ENCODE data around the gene NAIP. TPM values are rescaled to one million over a fixed set of nuclear protein-coding genes. Genes with fewer than 3 reads are reported as not detected.

NAIP gene, protein sequence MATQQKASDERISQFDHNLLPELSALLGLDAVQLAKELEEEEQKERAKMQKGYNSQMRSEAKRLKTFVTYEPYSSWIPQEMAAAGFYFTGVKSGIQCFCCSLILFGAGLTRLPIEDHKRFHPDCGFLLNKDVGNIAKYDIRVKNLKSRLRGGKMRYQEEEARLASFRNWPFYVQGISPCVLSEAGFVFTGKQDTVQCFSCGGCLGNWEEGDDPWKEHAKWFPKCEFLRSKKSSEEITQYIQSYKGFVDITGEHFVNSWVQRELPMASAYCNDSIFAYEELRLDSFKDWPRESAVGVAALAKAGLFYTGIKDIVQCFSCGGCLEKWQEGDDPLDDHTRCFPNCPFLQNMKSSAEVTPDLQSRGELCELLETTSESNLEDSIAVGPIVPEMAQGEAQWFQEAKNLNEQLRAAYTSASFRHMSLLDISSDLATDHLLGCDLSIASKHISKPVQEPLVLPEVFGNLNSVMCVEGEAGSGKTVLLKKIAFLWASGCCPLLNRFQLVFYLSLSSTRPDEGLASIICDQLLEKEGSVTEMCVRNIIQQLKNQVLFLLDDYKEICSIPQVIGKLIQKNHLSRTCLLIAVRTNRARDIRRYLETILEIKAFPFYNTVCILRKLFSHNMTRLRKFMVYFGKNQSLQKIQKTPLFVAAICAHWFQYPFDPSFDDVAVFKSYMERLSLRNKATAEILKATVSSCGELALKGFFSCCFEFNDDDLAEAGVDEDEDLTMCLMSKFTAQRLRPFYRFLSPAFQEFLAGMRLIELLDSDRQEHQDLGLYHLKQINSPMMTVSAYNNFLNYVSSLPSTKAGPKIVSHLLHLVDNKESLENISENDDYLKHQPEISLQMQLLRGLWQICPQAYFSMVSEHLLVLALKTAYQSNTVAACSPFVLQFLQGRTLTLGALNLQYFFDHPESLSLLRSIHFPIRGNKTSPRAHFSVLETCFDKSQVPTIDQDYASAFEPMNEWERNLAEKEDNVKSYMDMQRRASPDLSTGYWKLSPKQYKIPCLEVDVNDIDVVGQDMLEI (N-terminal part only)
- total RNA-seq: 2.2 and 5.1 TPM in 2 replicates

GRCh38 chr5:71025289-71025953, at the start of gene NAIP:
NAIP (minus strand) TSS chr5:71025339; CDS start chr5:71012915, 12,424 bp downstream.

DNA sequence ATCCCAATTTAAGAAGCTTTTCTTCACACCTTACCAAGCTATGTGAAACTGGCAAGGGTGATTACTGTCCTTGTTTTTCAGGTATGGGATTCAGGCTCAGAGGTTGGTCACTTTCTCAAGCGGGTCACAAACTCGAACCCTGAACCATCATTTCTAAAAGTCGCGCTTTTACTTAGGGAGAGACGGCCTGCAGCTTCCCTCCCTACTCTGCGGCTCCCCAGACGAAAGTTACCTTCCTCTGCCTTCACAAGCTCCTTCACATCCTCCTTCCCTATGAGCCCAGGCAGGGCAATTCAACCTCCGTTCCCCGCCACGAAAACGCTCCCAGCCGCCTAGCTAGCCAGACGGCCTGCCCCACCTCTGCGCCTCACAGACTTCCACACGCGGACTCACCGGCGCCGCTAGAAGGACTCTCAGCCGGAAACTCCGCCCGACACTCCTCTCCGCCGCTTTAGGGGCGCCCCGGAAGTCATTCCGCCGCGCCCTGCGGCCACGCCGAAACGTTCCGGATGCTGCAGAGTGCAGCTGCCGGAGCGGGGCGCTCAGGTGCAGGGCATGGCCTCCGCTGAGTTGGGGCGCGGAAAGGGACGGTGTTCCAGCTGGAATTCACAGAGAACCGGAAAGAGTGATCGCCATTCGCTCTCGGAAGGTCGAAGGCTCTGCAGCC, 42.3 kb upstream of the NAIP start, which contains the start of gene GTF2H2:
TSS of gene GTF2H2 (minus strand) at position 415 of the 667 bp plus-strand sequence. CDS start 4,913 bp downstream, outside the sequence.

Other genes starting within 250 kb of the NAIP start
- gene SERF1A, start 124.7 kb downstream of the NAIP start, total RNA-seq: 4.4 and 6.6 TPM in 2 replicates
- gene SMN1, start 100.3 kb downstream of the NAIP start, total RNA-seq: 22.8 and 35.8 TPM in 2 replicates
- gene GTF2H2, start 42.3 kb upstream of the NAIP start, total RNA-seq: 27.8 and 32.0 TPM in 2 replicates